ENCODE measurements around the gene STARD9. TPM values are rescaled to one million over a fixed set of nuclear protein-coding genes. Genes with fewer than 3 reads are reported as not detected.

STARD9 gene
- total RNA-seq, 1 donor from 2014 or later = 5.4 TPM

DNA sequence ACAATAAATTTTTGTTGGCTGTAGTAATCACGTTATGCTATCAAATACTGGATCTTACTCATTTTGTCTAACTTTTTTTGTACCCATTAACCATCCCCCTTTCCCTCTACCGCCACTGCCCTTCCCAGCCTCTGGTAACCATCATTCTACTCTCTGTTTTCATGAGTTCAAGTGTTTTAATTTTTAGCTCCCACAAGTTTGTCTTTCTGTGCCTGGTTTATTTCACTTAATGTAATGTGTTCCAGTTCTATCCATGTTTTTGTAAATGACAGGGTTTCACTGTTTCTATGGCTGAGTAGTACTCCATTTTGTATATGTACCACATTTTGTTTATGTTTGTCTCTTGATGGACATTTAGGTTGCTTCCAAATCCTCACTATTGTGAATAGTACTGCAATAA, 52.1 kb downstream of the STARD9 start:
- DNase-seq (ENCODE audit: low read depth) = no peak
- no peak overlapping the region for H3K4me3 ChIP-seq (ENCODE audit: low read depth, low read length)
- TF ChIP-seq, protein P1, sequence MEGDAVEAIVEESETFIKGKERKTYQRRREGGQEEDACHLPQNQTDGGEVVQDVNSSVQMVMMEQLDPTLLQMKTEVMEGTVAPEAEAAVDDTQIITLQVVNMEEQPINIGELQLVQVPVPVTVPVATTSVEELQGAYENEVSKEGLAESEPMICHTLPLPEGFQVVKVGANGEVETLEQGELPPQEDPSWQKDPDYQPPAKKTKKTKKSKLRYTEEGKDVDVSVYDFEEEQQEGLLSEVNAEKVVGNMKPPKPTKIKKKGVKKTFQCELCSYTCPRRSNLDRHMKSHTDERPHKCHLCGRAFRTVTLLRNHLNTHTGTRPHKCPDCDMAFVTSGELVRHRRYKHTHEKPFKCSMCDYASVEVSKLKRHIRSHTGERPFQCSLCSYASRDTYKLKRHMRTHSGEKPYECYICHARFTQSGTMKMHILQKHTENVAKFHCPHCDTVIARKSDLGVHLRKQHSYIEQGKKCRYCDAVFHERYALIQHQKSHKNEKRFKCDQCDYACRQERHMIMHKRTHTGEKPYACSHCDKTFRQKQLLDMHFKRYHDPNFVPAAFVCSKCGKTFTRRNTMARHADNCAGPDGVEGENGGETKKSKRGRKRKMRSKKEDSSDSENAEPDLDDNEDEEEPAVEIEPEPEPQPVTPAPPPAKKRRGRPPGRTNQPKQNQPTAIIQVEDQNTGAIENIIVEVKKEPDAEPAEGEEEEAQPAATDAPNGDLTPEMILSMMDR (conservative IDR thresholded peaks at IDR 0.05; ENCODE audit: low read depth, low read length) = no peak

DNA sequence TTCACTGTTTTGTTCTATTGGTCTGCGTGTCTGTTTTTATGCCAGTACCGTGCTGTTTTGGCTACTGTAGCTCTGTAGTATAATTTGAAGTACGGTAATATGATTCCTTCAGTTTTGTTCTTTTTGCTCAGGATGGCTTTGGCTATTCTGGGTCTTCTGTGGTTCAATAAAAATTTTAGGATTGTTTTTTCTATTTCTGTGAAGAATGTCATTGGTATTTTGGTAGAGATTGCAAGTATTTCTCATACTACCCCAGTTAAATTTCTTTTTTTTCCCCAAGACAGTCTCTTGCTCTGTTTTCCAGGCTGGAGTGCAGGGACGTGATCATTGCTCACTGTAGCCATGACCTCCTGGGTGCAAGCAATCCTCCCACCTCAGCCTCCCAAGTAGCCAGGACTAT, 53.4 kb downstream of the STARD9 start:
- no peak overlapping the region for H3K4me3 ChIP-seq (ENCODE audit: low read depth, low read length)
- no peak for DNase-seq (ENCODE audit: low read depth)
- TF ChIP-seq, protein P1 (conservative IDR thresholded peaks at IDR 0.05; ENCODE audit: low read depth, low read length) = no peak

DNA sequence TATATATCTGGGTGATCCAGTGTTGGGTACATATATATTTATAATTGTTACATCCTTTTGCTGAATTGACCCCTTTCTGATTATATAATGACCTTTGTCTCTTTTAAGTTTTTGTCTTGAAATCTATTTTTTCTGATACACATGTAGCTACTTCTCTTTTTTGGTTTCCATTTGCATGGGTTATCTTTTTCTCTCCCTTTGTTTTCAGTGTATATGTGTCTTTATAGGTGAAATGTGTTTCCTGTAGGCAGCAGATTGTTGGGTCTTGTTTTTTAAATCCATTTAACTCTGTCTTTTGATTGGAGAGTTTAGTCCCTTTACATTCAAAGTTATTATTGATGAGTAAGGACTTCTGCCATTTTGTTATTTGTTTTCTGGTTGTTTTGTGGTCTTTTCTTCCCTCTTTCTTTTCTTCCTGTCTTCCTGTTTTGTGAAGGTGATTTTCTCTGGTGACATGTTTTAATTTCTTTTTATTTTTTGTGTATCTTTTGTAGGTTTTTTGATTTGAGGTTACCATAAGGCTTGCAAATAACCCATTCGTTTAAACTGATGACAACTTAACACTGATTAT, 56.8 kb downstream of the STARD9 start:
- H3K4me3 ChIP-seq (ENCODE audit: low read depth, low read length) = no peak overlapping the region
- TF ChIP-seq, protein P1 (conservative IDR thresholded peaks at IDR 0.05; ENCODE audit: low read depth, low read length) = no peak
- no peak for DNase-seq (ENCODE audit: low read depth)

DNA sequence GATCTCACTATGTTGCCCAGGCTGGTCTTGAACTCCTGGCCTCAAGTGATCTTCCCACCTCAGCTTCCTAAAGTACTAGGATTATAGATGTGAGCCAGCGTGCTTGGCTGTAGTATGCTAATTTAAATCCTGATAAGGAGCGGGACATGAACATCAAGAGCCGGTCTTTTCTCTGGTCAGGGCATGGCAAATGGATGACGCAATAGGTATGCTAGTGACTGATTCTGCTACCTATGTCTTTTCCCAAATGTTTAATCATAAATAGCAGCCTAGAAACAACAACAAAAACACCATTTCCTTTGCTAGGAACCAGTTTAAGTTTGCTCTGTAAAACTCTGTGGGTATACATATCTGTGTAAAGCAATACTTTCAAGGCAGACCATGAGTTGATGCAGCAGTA, 64.7 kb downstream of the STARD9 start:
- no peak for DNase-seq (ENCODE audit: low read depth)

DNA sequence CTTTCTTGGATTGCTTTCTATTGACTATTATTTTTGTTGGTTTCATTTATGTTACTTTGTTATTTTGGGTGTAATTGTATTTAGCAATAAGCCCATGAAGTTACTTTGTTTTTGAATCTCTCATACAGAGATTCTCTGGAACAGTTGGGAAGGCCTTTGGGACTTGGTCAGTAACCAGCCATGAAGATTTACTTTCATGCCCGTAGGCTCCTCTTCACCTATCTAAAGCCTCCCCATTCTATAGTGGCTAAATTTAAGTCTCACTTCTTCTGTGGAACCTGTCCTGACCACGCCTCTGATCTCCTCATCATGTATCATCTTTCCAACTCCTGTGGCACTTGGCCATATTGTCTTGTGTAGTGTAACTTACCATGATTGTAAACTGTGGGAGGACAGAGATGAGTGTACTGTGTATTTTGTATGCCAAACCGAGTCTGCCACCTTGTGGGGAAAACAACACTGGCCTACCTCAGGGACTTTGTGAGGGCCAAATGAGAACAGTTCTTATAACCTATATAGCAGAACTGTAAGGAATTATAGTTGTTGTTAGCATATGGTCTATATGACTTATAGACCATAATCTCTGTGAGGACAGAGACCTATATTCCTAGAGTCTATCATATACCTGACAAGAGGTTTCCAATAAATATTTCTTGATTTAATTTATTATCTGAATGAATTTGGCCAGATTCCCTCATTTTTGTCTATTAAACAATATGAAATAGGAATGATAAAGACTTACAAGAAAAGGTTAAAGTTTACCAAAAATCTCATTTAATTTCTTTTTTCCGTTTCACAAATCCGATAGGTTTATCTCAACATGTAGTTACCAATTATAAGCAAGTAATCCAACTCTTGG, 75.0 kb downstream of the STARD9 start:
- DNase-seq (ENCODE audit: low read depth) = peak; percentile 32
- TF ChIP-seq, protein P1 (conservative IDR thresholded peaks at IDR 0.05; ENCODE audit: low read depth, low read length) = peak; percentile 93
- H3K4me3 ChIP-seq (ENCODE audit: low read depth, low read length) = no peak overlapping the region

More for the DNA sequence above, 64.7 kb downstream of the STARD9 start:
- TF ChIP-seq, protein P1 (conservative IDR thresholded peaks at IDR 0.05; ENCODE audit: low read depth, low read length) = no peak
- no peak overlapping the region for H3K4me3 ChIP-seq (ENCODE audit: low read depth, low read length)

DNA sequence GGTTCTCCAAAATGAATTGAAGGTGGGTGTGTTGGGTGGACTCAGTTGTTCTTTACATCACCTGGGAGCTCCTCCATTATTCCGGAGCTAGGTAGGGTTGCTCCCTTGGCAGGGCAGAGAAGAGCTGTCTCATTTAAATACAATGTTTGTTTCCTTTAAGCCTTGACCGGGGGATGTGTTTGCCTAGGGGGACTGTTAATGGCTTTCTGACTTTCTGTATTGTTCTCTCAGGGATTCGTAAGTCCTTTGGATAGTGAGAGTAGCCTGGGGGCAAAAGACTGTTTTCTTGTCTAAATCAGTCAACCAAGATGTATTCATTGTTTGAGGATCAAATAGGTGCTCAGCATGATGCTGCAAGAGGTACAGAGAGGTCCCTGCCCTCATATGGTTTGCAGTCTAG, 90.4 kb downstream of the STARD9 start:
- no peak for DNase-seq (ENCODE audit: low read depth)
- TF ChIP-seq, protein P1 (conservative IDR thresholded peaks at IDR 0.05; ENCODE audit: low read depth, low read length) = no peak

More for the DNA sequence above, 90.4 kb downstream of the STARD9 start:
- no peak overlapping the region for H3K4me3 ChIP-seq (ENCODE audit: low read depth, low read length)
